NCI-H69 (cell line): ENCODE results near the gene SPTLC3.
A peak's percentile ranks its signal among the peaks of the same experiment; 100 is the strongest.

Source experiments
- DNase-seq: peaks from one replicate; lab custom pipeline; 2025; lab: John Stamatoyannopoulos, UW

SPTLC3 gene

GRCh38 chr20:13139459-13140150 lies 130.8 kb downstream of the SPTLC3 start:
- DNase-seq: no peak

GRCh38 chr20:13140201-13140600 lies 131.4 kb downstream of the SPTLC3 start:
- peak; percentile 65 for DNase-seq

GRCh38 chr20:13140775-13141174 lies 132.0 kb downstream of the SPTLC3 start:
- no peak for DNase-seq

- DNase-seq: peak; percentile 98
These were observed 132.8 kb downstream of the SPTLC3 start for GRCh38 chr20:13141546-13141945.

GRCh38 chr20:13142143-13142542 lies 133.4 kb downstream of the SPTLC3 start:
- peak; percentile 76 for DNase-seq

GRCh38 chr20:13147071-13147963 lies 138.5 kb downstream of the SPTLC3 start:
- no peak for DNase-seq

- no peak for DNase-seq
These were observed 139.2 kb downstream of the SPTLC3 start for GRCh38 chr20:13147971-13148370.

- DNase-seq: no peak
These were observed 139.6 kb downstream of the SPTLC3 start for GRCh38 chr20:13148402-13148801.

- no peak for DNase-seq
These were observed 140.2 kb downstream of the SPTLC3 start for GRCh38 chr20:13148961-13149360.

- peak; percentile 26 for DNase-seq
These were observed 140.8 kb downstream of the SPTLC3 start for GRCh38 chr20:13149371-13150105.

GRCh38 chr20:13158369-13158768 lies 149.6 kb downstream of the SPTLC3 start:
- peak; percentile 62 for DNase-seq

- DNase-seq: no peak
These were observed 151.1 kb downstream of the SPTLC3 start for GRCh38 chr20:13159889-13160288.

GRCh38 chr20:13165203-13165602 lies 156.4 kb downstream of the SPTLC3 start:
- no peak for DNase-seq

GRCh38 chr20:13166011-13166410 lies 157.2 kb downstream of the SPTLC3 start:
- DNase-seq: peak; percentile 82

GRCh38 chr20:13166437-13166836 lies 157.7 kb downstream of the SPTLC3 start:
- DNase-seq: no peak

GRCh38 chr20:13169086-13169485 lies 160.3 kb downstream of the SPTLC3 start:
- peak; percentile 36 for DNase-seq

- no peak for DNase-seq
These were observed 162.0 kb downstream of the SPTLC3 start for GRCh38 chr20:13170771-13171170.

GRCh38 chr20:13173201-13173600 lies 164.4 kb downstream of the SPTLC3 start:
- no peak for DNase-seq

- DNase-seq: no peak
These were observed 165.6 kb downstream of the SPTLC3 start for GRCh38 chr20:13174402-13174801.

- no peak for DNase-seq
These were observed 172.5 kb downstream of the SPTLC3 start for GRCh38 chr20:13180986-13181889.

- DNase-seq: no peak
These were observed 174.2 kb downstream of the SPTLC3 start for GRCh38 chr20:13183005-13183404.
